ENCODE measurements around the gene MMAA. TPM values are rescaled to one million over a fixed set of nuclear protein-coding genes. Genes with fewer than 3 reads are reported as not detected.

The MMAA gene
- total RNA-seq, 1 donor from 2014 or later, result 7.7 TPM

DNA sequence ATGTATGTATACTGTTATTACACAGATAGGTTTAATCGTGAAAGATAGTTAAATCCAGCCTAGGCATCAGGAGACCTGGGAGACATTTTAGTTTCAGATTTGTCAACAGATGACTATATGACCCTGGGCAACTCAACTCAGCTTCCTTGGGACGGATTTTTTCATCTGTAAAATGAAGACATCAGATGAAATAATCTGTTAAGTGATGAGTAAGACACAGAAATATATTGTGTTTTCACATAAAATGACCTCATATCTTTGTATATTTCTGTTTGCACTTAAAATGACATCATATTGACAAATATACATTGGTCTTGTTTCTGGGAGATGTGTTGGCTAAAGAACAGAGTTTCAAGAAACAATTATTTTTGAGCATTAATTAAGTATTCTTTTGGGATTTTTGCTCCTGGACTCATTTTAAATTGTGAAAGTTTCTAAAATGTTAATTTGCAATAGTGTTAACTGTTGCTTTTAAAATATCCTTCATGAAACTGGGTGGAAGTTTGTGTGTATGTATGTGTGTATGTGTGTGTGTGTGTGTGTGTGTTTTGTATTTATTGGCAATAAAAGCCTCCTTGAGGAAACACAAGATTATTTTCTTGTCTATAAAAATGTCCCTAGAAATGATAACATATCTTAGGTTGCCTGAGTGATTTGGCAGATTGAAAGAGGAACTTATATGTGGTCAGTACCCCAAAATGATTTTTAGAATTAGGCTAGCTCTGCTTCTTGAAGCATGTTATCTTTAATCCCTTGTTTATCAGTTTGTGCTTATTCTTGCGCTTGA, 29.1 kb upstream of the MMAA start:
- H3K9me3 Mint-ChIP-seq (ENCODE audit: unreplicated experiment), result no peaks in the 10 kb centered on the region
- no peak overlapping the region for H3K27ac Mint-ChIP-seq (ENCODE audit: unreplicated experiment)
- DNase-seq (ENCODE audit: low spot score), result no peak
- no peaks in the 10 kb centered on the region for H3K36me3 Mint-ChIP-seq (ENCODE audit: low read depth, unreplicated experiment)
- H3K4me1 Mint-ChIP-seq (ENCODE audit: unreplicated experiment), result peaks cover 5% of the 10 kb centered on the region
- peaks cover 4% of the 10 kb centered on the region for H3K27me3 Mint-ChIP-seq (ENCODE audit: unreplicated experiment)
- H3K4me3 Mint-ChIP-seq (ENCODE audit: unreplicated experiment), result no peak overlapping the region
- TF ChIP-seq, protein P1, sequence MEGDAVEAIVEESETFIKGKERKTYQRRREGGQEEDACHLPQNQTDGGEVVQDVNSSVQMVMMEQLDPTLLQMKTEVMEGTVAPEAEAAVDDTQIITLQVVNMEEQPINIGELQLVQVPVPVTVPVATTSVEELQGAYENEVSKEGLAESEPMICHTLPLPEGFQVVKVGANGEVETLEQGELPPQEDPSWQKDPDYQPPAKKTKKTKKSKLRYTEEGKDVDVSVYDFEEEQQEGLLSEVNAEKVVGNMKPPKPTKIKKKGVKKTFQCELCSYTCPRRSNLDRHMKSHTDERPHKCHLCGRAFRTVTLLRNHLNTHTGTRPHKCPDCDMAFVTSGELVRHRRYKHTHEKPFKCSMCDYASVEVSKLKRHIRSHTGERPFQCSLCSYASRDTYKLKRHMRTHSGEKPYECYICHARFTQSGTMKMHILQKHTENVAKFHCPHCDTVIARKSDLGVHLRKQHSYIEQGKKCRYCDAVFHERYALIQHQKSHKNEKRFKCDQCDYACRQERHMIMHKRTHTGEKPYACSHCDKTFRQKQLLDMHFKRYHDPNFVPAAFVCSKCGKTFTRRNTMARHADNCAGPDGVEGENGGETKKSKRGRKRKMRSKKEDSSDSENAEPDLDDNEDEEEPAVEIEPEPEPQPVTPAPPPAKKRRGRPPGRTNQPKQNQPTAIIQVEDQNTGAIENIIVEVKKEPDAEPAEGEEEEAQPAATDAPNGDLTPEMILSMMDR (IDR thresholded peaks at IDR 0.05; ENCODE audit: unreplicated experiment), result no peak

DNA sequence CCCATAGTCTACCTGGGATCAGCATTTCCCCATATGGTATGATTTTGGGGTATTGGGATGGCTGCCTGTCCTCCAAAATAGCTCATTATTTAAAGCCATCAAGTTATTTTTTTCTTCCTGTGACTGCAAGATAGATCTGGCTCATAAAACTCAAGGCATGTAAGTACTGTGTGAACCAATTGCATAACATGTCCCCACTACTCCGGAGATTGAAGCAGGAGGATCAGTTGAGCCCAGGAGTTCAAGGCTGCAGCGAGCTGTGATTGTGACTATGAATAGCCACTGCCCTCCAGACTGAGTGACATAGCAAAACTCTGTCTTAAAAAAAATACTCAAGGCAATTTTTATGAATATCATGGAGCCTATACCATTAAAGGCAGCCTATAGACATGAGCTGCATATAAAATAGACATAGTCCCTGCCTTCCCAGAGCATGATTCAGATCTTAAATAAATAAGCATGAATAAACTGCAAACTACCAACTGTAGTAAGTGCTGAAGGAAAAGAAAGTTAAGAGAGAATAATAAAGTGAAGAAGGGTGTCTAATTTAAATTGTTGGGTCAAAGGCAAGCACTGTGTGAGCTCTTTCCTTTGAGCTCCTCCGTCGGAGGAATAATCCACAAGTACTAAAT, 16.9 kb upstream of the MMAA start:
- H3K4me1 Mint-ChIP-seq (ENCODE audit: unreplicated experiment), result no peaks in the 10 kb centered on the region
- H3K36me3 Mint-ChIP-seq (ENCODE audit: low read depth, unreplicated experiment), result peaks cover 3% of the 10 kb centered on the region
- no peak overlapping the region for H3K4me3 Mint-ChIP-seq (ENCODE audit: unreplicated experiment)

DNA sequence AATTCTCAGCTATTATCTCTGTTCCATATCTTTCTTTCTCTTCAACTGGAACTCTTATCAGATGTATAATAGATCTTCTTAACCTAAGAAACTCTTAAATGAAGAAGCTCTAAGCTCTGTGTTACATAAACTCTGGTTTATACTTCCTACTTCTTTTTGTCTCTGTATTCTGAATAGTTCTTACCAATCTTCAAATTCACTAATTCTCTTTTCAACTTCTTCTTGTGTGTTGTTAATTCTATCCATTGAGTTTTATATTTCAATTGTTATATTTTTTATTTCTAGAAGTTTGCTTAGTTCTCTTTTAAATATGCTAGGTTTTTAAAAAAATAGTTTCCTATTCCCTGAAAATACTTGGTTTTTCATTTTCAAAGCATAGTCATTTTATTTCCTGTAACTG, 13.2 kb upstream of the MMAA start:
- Mint-ChIP-seq H3K36me3 (ENCODE audit: low read depth, unreplicated experiment) (no peaks in the 10 kb centered on the region), H3K4me1 (ENCODE audit: unreplicated experiment) (peaks cover 11% of the 10 kb centered on the region), H3K27me3 (ENCODE audit: unreplicated experiment) (no peaks in the 10 kb centered on the region), H3K9me3 (ENCODE audit: unreplicated experiment) (no peaks in the 10 kb centered on the region), H3K27ac (ENCODE audit: unreplicated experiment) (no peak overlapping the region), H3K4me3 (ENCODE audit: unreplicated experiment) (no peak overlapping the region)
- TF ChIP-seq, protein P1 (IDR thresholded peaks at IDR 0.05; ENCODE audit: unreplicated experiment), result no peak
- DNase-seq (ENCODE audit: low spot score), result no peak

More for the DNA sequence above, 16.9 kb upstream of the MMAA start:
- H3K27me3 Mint-ChIP-seq (ENCODE audit: unreplicated experiment), result no peaks in the 10 kb centered on the region
- TF ChIP-seq, protein P1 (IDR thresholded peaks at IDR 0.05; ENCODE audit: unreplicated experiment), result no peak
- peaks cover 3% of the 10 kb centered on the region for H3K9me3 Mint-ChIP-seq (ENCODE audit: unreplicated experiment)
- no peak overlapping the region for H3K27ac Mint-ChIP-seq (ENCODE audit: unreplicated experiment)
- DNase-seq (ENCODE audit: low spot score), result no peak

DNA sequence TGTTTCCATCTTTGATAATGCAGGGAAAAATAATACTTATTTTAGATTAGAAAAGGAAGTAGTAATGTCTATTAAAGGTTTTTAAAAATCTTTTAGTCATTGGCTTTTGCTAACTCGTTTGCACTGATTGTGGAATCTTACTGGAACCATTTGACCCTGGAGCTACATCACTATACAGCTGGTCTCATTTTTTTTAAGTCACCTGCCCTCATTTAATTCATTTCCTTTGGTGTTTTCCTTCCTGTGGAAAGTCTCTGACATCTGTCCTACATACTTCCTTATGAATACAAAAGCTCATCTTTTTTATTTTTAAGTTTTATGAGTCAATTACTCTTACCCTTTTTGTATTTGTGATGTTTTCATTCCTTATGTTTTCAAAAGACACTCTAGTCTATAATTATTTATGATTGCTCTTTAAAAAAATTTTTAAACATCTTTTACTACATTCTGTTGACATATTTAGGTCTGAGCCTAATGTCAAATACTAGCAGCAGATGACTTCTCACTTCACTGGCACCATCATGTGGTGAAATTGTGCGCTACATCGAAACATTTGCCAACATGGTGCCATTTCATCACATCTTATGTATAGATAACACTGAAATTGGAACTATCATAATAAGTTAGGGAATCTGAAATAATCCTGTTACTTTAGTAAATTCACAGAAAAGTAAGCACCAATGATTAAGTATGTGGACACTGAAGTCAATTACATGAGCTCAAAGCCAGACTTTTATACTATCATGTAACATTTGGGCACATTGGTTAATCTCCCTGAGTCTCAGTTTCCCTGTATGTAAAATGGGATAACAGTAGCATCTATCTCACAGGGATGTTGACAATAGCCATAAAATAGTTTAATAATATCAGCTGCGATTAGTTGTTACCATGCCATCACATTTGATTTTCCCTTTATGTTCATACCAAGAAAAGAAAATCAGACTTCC, 9.4 kb upstream of the MMAA start:
- Mint-ChIP-seq H3K4me1 (ENCODE audit: unreplicated experiment) (peaks cover 13% of the 10 kb centered on the region), H3K27ac (ENCODE audit: unreplicated experiment) (peak overlapping the region; percentile 22), H3K4me3 (ENCODE audit: unreplicated experiment) (no peak overlapping the region), H3K9me3 (ENCODE audit: unreplicated experiment) (no peaks in the 10 kb centered on the region), H3K36me3 (ENCODE audit: low read depth, unreplicated experiment) (no peaks in the 10 kb centered on the region), H3K27me3 (ENCODE audit: unreplicated experiment) (peaks cover 2% of the 10 kb centered on the region)
- peak; percentile 78 for DNase-seq (ENCODE audit: low spot score)
- TF ChIP-seq, protein P1 (IDR thresholded peaks at IDR 0.05; ENCODE audit: unreplicated experiment), result peak; percentile 75
